HuH-7.5 (cell line): Measurements from ENCODE around the gene ASTN2.

Experiments used
- DNase-seq: peaks from one replicate; pipeline ENCODE4 v3.0.0; 2011; ENCODE audit warnings: low spot score

ASTN2 gene

DNA sequence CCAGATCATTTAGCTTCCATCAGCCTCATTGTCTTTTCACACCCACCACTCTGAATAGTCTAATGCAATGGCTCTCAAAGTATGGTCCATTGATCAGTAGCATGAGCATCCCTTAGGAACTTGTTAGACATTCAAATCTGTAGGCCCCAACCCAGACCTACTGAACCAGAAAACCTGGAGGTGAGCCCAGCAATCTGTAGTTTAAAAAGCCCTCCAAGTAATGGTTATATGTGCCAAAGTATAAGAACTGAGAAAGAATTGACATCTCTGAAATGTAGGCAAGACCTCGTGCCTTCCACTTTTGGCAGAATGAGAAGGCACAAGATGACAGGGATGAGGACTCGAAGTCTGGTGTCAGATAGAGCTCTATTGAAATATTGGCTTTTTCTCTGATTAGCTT lies 460.1 kb downstream of the ASTN2 start:
- no peak for DNase-seq

DNA sequence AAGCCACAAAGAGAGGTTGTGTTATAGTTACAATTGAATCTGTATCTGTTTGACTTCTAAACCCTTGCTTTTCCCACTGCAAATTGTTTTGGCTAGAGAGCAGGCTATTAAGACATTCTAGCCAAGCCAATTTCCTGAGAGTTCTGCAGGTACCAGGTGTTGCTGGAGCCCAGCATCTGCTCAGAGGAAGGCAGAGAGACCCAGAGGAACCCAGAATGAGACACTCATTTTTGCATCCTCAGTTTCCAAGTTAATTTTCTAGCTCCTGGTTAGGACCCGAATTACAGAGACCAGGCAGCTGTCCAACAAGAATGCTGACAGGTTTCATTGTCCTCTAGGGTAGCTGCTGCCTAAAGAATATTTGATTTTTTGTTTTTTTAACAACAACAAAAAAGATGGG lies 461.6 kb downstream of the ASTN2 start:
- no peak for DNase-seq

DNA sequence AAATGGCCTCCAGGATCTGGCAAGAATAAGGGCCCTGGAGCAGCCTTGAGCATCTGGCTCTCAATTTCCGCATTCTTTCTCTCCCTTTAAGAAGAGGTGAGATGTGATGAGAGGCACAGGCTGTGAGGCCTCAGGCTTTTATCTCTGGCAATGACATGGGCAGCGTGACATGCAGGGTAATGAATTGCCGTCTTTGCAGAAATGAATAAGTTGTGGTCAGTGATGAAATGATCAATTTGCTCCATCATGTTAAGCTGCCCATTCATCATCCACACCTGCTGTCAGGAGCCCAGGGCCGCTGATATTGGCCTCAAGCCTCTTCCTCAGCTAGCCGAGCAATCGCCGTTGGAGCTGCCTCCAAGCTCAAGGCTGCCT lies 462.4 kb downstream of the ASTN2 start:
- DNase-seq: no peak

DNA sequence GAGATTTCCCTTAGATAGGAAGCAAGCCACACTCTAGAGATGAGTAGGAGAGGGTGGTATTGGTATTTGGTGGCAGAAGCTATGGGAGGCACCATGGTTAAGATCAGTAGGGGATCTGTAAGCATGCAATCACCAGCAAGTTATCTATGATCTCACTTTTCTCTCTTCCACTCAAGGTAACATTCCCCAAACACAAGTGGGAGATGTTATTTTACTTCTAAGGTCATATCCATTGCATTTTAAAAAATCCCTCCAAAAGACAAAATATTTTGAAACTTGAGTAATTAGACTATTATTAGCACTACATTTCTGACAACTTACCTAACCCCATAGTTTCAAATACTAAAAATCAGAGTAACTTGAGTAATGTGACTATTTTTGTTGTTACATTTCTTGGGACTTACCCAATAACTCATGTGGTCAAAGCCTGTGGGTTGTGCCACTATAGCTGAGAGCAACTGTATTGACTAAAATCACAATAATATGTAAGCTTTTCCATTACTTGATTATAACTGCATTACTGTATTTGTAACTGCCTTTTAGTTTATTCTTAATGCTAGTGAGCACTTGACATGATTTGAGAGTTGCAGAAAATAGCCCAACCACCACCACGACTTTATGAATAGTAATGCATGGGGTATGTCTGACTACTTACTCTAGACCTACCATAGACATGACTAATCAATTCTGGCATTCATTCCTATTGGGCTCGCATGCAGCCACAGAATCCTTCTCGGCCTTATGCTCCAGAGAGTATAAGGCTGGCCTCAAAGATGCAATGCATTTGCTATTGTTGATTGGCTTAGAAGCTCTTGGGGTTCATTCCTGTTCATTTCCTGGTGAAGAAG lies 463.0 kb downstream of the ASTN2 start:
- no peak for DNase-seq

DNA sequence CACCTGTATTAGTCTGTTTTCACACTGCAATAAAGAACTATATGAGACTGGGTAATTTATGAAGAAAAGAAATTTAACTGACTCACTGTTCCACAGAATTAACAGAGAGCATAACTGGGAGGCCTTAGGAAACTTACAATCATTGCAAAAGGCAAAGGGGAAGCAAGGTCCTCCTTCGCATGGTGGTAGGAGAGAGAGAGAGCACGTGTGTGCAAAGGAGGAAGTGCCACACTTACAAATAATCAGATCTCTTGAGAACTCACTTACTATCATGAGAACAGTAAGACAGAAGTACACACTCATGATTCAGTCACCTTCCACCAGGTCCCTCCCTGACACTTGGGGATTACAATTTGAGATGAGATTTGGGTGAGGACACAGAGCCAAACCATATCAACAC lies 469.0 kb downstream of the ASTN2 start:
- no peak for DNase-seq

DNA sequence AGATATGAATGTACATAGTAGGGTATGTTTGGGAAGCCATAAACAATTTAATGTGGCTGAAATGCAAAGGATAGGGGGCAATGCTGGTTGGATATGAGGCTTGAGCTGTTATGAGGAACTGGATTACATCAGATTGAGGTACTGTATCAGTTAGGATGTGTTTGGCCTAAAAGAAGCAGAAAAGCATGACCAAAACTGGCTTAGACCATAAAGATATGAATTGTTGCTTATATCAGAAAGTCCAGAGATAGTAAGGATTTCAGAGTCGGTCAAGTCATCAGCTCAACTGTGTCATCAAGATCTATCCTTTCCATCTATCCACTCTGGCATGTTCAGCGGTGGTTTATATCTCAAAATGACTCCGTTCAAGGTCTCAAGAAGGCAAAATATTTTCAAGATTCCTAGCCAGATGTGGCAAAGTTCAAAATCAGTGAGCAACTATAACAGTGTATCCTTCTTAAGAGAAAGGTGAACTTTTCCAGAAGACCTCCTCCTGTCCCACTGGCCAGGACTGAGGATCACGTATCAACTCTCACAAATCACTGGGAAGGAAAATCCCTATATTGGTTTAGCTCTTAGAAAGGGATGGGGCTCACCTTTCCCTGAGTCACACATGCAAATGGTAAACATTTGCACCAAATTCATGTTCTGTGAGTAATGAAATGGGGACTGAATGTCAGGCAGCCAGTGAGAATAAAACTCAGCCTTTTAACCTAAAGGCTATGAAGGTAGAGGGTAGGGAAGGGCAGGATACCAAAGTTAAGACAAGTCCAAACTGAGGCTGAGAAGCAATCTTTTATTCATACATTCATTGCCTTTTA lies 469.9 kb downstream of the ASTN2 start:
- DNase-seq: no peak

DNA sequence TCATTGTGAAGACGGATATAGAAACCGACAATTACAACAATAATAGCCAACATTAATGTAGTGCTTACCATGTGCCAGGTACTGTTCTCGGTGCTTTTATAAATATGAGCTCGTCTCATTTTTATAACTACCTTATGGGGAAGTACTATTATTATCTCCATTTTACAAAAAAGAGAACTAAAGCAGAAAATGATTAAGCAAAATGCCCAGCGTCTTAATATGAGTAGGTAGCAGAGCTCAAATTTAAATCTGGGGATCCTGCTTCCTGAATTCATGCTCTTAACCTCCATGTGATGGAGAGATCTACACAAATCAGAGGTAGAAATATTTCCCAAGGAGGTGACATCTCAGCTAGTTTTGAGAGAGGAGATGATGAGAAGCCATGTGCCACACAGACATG lies 470.9 kb downstream of the ASTN2 start:
- DNase-seq: no peak

DNA sequence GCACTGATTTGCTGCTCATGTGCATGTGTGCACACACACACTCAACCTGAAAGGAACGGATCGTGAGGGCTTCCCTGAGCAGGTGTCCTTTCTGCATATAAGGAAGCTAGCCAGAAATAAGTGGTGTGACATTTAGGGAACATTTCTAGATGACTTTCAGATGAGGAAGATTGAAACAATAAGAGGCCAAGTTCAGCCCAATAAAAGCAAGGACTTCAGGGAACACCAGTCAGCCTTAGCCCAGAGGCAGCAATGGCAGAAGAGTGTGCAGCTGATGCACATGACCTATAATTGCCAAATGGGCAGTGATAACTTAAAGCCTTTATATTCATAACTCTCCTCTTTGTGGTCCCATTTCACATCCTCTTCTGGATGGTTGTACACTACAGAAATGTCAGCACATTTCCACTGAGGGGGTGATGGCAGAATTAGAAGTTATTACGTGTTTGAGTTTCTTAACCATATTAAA lies 472.2 kb downstream of the ASTN2 start:
- DNase-seq: no peak

DNA sequence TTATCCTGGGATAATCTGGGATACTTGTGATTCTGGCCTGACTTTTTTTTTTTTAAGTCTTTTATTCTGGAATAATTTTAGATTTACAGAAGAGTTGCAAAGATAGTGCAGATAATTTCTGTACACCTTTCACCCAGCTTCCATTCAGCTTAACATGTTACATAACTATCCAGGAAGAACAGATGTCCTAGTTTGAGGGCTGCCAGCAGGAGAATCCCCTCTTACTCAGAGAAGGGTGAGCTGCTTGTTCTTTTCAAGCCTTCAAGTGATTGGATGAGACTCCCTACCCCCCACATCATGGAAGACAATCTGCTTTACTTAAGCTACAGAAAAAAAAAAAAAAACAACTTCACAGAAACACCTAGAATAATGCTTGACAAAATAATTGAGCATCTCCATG lies 473.6 kb downstream of the ASTN2 start:
- no peak for DNase-seq

DNA sequence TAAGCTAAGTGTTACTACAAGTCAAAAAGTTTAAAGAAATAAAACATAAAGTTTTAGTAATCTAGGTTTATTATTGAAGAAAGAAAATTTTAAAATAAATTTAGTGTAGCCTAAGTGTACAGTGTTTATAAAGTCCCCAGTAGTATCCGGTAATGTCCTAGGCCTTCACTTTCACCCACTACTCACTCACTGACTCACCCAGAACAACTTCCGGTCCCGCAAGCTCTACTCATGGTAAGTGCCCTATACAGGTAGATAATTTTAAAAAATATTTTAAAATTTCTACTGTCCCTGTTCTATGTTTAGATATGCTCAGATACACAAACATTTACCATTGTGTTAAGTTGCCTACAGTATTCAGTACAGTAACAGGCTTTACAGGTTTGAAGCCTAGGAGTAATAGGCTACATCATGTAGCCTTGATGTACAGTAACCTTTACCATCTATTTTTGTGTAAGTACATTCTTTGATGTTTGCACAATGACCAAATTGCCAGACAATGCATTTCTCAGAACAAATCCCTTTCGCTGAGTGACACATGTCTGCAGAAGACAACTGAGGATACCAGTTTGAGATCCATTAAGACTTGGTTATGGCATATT lies 474.1 kb downstream of the ASTN2 start:
- DNase-seq: no peak

DNA sequence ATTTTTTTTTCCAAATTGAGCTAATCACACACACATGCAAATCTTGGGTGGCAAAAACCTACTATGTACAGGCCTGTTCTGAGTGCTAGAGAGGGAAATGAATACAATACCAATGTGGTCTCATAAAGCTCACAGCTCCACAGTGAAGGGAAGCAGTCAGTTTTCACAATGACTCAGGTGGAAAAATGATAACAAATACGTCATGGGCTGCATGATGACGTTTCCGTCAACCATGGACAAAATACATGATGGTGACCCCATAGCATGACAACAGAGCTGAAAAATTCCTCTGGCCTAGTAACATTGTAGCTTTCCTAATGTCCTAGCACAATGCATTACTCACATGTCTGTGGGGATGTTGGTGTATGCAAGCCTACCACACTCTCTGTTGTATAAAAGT lies 475.2 kb downstream of the ASTN2 start:
- no peak for DNase-seq

DNA sequence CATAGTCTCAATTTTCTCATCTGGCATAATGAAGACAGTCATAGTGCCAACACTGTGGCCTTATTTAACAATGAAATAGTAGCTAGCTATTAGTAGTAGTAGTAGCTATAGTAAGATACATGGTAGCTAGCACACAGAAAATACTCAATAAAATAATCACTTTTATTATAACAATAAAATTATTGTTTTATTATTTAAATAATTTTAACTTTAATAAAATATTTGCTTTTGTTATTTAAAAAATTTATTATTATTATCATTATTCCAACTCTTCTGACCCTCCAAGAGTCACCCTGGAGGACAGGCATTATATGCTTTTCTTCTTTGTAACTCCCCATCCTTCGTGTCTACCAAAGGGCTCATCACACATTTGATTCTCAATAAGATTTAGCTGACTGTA lies 475.7 kb downstream of the ASTN2 start:
- no peak for DNase-seq

DNA sequence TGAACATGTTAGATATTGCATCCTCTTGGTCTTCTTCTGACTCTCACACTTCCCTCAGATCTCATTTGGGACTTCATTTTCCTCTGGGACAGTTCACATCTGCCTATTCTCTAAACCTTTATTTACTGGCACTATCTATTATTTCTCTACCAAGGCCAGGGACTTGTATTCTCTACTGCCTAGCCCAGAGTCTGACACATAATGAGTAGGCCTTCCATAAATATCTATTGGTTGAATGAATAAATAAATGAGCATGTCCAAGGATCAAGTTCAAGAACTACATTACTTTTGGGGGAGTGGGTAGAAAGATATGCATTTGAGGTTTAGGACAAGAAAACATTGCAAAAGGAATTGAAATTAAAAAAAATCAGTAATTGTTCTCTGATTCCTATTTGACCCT lies 477.5 kb downstream of the ASTN2 start:
- DNase-seq: no peak

DNA sequence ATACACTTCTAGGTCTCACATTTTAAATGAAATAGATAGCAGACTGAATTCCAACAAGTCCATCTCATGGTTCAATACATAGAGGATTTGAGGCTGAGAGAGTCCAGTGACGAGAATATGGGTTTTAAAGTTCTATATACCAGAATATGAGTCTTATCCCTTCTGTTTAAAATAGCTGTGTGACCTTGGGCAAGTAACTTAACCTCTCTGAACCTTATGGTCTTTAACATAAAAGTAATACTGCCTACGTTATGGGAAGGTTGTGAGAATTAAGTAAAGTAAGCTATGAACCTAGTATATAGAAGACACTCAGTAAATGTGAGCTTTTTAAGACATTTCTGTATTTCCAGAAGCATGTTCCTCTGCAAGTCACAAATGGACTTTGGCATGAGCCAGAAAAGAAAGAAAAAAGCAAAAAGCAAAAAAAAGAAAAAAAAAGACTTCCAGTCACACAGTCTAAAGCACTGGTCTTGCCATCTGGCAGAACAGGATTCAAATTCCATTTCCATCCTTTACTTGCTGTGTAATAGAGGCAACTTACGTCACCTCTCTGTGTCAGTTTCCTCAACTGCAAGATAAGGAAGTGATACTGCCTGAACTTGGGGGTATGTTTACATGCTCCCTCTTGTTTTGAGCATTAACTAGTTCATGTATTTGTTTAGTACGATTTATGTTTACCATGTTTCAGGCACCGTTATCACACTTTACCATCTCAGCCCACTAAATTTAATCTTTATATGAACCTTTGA lies 479.5 kb downstream of the ASTN2 start:
- DNase-seq: no peak

DNA sequence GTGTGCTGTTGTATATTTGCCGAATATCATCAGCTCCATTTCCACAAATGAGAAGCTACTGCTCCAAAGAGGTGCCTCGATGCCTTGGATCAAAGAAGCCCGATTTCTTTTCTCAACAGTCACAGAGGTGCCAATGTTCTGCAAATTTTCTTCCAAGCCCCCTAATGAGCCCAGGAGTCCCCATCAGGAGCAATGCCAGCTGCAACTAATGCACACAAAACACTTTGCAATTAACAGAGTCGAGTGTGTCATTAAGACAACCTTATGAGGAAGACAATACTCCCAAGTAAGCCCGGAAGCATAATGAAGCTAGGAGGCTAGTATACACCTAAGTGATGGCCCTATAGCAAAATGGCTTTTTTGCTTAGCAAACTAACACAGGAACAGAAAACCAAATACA lies 480.7 kb downstream of the ASTN2 start:
- no peak for DNase-seq

DNA sequence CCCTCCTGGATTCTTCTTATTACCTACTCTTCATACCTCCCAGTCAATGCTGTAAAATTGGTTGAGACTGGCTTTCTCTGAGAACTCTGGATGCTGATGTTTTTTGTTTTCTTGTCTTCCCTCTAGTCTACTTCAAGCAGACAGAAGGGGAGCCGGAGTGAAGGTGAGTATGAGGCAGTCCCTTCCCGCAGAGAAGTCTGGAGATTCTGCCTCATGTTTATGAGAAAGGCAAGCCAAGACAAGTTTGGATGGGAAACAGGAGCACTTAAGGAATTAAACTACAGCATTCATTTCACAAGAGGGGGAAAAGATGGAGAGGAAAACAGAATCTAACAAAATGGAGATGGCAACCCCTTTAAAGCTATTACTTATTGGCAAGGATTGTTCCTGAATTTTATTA lies 481.6 kb downstream of the ASTN2 start:
- DNase-seq: no peak

DNA sequence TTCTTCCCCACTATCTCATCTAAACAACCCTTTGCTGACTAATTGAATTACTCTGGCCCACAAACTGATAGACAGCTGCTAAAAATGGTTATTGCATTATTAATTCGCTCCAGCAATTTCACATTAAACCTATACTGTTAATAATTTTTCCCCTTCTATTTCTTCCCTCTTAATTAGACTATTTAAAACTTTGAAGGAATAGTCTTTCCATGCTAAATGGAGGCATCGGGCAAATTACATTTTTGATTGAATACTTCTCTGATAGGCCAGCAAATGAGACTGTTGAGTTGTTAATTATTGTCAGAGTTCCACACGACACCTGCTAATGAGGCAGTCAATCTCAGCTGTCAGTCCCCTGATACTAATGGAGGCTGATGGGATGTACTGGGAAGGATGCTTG lies 485.2 kb downstream of the ASTN2 start:
- no peak for DNase-seq

DNA sequence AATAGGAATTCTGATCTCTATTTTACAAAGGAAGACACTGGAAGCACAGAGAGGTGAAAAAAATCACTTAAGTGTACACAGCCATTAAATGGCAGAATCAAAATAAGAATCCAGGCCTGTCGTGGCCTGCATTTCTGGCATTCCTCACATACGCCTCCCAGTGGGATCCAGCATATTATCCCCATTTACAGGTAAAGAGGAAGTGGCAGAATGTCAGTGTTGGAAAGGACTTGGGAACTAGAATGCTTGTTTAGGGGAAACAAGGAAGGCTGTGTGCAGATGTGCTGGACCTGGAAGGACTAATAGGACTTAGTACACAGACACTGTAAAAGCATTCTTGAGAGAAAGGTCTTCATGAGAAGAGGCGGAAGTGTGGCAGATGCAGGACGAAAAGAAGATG lies 486.0 kb downstream of the ASTN2 start:
- DNase-seq: no peak

DNA sequence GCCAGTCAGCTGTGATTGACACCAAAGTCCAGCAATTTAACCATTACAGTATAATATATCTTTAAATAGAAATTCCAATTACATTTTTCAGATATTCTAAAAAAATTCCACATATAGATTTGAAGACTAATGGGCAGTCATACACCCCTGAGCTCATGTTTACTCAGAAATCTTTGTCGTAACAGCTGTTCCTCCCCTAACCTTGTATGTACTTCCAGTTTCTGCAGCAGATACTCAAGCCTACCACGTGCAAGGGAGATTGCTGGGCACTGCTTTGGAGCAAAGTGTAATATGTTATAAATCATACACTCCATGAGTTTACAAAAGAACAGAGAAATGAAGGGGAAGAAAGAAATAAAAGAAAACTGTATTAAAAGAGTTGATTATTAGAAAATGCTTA lies 486.6 kb downstream of the ASTN2 start:
- no peak for DNase-seq

DNA sequence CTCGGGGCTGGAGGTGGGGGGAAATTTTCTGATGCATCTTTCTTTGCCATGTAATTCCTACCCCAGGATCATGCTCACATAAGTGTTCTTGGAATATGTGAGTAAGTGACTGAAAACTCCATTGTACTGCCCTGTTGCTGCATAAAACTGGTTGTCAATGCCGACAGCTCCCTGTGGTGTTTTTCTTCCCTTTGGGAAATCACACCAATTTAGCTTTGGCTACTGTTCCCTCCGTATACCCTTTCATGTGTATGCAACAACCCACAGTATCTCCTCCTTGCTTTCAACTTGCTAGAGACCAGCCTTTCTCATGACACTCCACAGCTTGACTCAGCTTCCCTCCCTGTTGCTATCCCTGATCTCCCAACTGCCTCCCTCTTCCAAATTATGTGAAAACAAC lies 487.1 kb downstream of the ASTN2 start:
- DNase-seq: no peak

DNA sequence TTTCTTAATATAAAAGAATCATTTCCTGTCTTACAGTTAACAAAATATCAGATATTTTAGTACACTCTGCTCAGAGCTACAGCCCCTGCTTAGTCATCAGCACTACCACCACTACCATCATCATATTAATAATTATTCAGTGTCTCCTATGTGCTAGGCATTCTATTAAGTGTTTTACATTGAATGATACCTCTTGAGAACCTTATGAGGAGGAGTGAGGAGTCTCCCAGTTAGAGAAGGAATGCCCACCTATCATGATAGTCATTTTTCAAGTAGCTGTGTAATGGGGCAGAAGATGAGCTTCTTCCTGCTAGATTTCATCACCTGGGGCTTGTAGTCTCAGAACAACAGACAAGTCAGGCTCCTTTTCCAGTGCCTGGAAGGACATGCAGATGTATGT lies 489.7 kb downstream of the ASTN2 start:
- DNase-seq: no peak

DNA sequence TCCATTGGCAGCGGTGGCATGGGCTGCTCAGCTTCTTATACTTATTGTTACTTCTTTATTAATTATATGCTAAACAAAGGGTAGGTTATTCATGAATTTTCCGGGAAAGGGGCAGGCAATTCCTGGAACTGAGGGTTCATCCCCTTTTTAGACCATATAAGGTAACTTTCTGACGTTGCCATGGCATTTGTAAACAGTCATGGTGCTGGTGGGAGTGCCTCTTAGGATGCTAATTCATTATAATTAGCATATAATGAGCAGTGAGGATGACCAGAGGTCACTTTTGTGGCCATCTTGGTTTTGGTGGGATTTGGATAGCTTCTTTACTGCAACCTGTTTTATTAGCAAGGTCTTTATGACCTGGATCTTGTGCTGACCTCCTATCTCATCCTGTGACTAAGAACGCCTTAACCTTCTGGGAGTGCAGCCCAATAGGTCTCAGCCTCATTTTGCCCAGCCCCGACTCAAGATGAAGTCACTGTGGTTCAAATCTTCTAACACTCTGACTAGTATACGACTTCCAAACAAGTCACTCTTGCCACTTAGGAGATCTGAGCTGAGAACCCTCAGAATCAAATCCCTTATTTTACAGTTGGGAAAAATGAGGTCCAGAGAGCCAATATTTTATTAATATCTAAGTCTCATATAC lies 490.3 kb downstream of the ASTN2 start:
- DNase-seq: no peak
